Measurements from ENCODE around the gene USP3.

GRCh38 chr15:63491979-63492378, 12.4 kb upstream of the USP3 start:
- TF ChIP-seq ATF2 (CRISPR knock-in tag; IDR thresholded peaks at IDR 0.05; ENCODE audit: borderline replicate concordance, low read depth) (no peak), JUN (CRISPR knock-in tag; IDR thresholded peaks at IDR 0.05) (no peak), CTCF (IDR thresholded peaks at IDR 0.05) (no peak)
